ENCODE measurements around the gene SEMA4F.

Gene SEMA4F

GRCh38 chr2:74682501-74682900 lies 28.5 kb downstream of the SEMA4F start:
- H3K36me3 ChIP-seq (replicated peaks), result no peaks in the 10 kb centered on the region
- in situ Hi-C loops (cut with HindIII; ENCODE audit: low pct_ligation_motif_present, low sequenced_read_pairs), result loop anchor here (25.0 kb wide), 1 partner anchor 180 kb away; no protein-coding TSS in a partner anchor
- TF ChIP-seq CTCF (IDR thresholded peaks at IDR 0.05; ENCODE audit: low read depth, low read length, missing control alignments), result no peak
- no peak overlapping the region for H3K27ac ChIP-seq
- no peaks in the 10 kb centered on the region for H3K27me3 ChIP-seq (replicated peaks)
- no peak overlapping the region for H3K4me3 ChIP-seq (ENCODE audit: low read depth, low read length)
- no peak for DNase-seq

GRCh38 chr2:74685408-74685807 lies 31.4 kb downstream of the SEMA4F start:
- no peak for TF ChIP-seq CTCF (IDR thresholded peaks at IDR 0.05; ENCODE audit: low read depth, low read length, missing control alignments)

GRCh38 chr2:74688881-74689280 lies 34.8 kb downstream of the SEMA4F start:
- H3K4me3 ChIP-seq (ENCODE audit: low read depth, low read length), result no peak overlapping the region
- no peaks in the 10 kb centered on the region for H3K27me3 ChIP-seq (replicated peaks)
- DNase-seq, result no peak
- no peaks in the 10 kb centered on the region for H3K36me3 ChIP-seq (replicated peaks)
- in situ Hi-C loops (cut with HindIII; ENCODE audit: low pct_ligation_motif_present, low sequenced_read_pairs), result loop anchor here (25.0 kb wide), 1 partner anchor 173 kb away; no protein-coding TSS in a partner anchor
- no peak overlapping the region for H3K27ac ChIP-seq
- TF ChIP-seq CTCF (IDR thresholded peaks at IDR 0.05; ENCODE audit: low read depth, low read length, missing control alignments), result no peak

More at GRCh38 chr2:74685408-74685807, 31.4 kb downstream of the SEMA4F start:
- Histone ChIP-seq H3K27me3 (replicated peaks) (no peaks in the 10 kb centered on the region), H3K27ac (no peak overlapping the region), H3K4me3 (ENCODE audit: low read depth, low read length) (no peak overlapping the region), H3K36me3 (replicated peaks) (no peaks in the 10 kb centered on the region)
- DNase-seq, result no peak
- in situ Hi-C loops (cut with HindIII; ENCODE audit: low pct_ligation_motif_present, low sequenced_read_pairs), result loop anchor here (25.0 kb wide), 1 partner anchor 177 kb away; no protein-coding TSS in a partner anchor

GRCh38 chr2:74689671-74690070 lies 35.6 kb downstream of the SEMA4F start:
- TF ChIP-seq CTCF (IDR thresholded peaks at IDR 0.05; ENCODE audit: low read depth, low read length, missing control alignments), result no peak
- H3K4me3 ChIP-seq (ENCODE audit: low read depth, low read length), result no peak overlapping the region
- in situ Hi-C loops (cut with HindIII; ENCODE audit: low pct_ligation_motif_present, low sequenced_read_pairs), result loop anchor here (25.0 kb wide), 1 partner anchor 173 kb away; no protein-coding TSS in a partner anchor
- no peak for DNase-seq
- no peaks in the 10 kb centered on the region for H3K36me3 ChIP-seq (replicated peaks)
- H3K27me3 ChIP-seq (replicated peaks), result no peaks in the 10 kb centered on the region
- H3K27ac ChIP-seq, result no peak overlapping the region

- H3K27ac ChIP-seq, result no peak overlapping the region
- no peaks in the 10 kb centered on the region for H3K27me3 ChIP-seq (replicated peaks)
- DNase-seq, result peak; percentile 52
- H3K36me3 ChIP-seq (replicated peaks), result no peaks in the 10 kb centered on the region
- TF ChIP-seq CTCF (IDR thresholded peaks at IDR 0.05; ENCODE audit: low read depth, low read length, missing control alignments), result peak; percentile 81
- in situ Hi-C loops (cut with HindIII; ENCODE audit: low pct_ligation_motif_present, low sequenced_read_pairs), result loop anchor here (25.0 kb wide), 1 partner anchor 172 kb away; no protein-coding TSS in a partner anchor
- H3K4me3 ChIP-seq (ENCODE audit: low read depth, low read length), result no peak overlapping the region
Observed at GRCh38 chr2:74690571-74690970, 36.5 kb downstream of the SEMA4F start.

GRCh38 chr2:74691929-74692328 lies 37.9 kb downstream of the SEMA4F start:
- in situ Hi-C loops (cut with HindIII; ENCODE audit: low pct_ligation_motif_present, low sequenced_read_pairs), result loop anchor here (25.0 kb wide), 1 partner anchor 170 kb away; no protein-coding TSS in a partner anchor
- no peak for DNase-seq
- no peak overlapping the region for H3K4me3 ChIP-seq (ENCODE audit: low read depth, low read length)
- H3K36me3 ChIP-seq (replicated peaks), result no peaks in the 10 kb centered on the region
- TF ChIP-seq CTCF (IDR thresholded peaks at IDR 0.05; ENCODE audit: low read depth, low read length, missing control alignments), result no peak
- H3K27me3 ChIP-seq (replicated peaks), result no peaks in the 10 kb centered on the region
- H3K27ac ChIP-seq, result no peak overlapping the region
